ENCODE results near the gene GRPR. TPM values are rescaled to one million over a fixed set of nuclear protein-coding genes. Genes with fewer than 3 reads are reported as not detected.

The GRPR gene
- total RNA-seq, 1 experiment from 2014 or later, result 0.20 TPM

DNA sequence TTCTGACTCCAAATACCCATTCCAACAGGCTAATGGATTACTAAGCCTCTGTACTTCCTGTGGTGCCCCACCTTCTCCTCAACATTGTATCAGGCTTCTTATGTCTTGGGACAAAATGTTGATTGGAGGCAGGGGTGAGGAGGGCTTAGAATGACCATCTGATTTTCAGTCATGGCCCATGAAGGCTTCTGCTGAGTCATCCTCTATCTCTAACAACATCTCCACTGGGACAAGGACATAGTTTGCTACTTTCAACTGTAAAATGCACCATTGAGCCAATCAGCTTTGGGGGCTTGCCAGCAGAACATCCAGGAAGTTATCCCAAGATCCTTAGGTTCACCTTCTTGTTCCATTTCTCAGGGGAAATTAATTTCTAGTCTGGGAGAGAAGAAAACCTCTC, 73.5 kb downstream of the GRPR start:
- H3K27me3 ChIP-seq, result no peaks in the 10 kb centered on the region
- no peak overlapping the region for H3K4me3 ChIP-seq
- no peaks in the 10 kb centered on the region for H3K36me3 ChIP-seq
- no peak for DNase-seq
- H3K9me3 ChIP-seq, result no peaks in the 10 kb centered on the region

GRCh38 chrX:16199343-16199742, 76.0 kb downstream of the GRPR start:
- Histone ChIP-seq H3K27me3 (no peaks in the 10 kb centered on the region), H3K9me3 (no peaks in the 10 kb centered on the region), H3K36me3 (no peaks in the 10 kb centered on the region), H3K4me3 (no peak overlapping the region)
- no peak for DNase-seq

GRCh38 chrX:16202943-16203342, 79.6 kb downstream of the GRPR start:
- no peak for DNase-seq
- no peaks in the 10 kb centered on the region for H3K27me3 ChIP-seq
- no peaks in the 10 kb centered on the region for H3K9me3 ChIP-seq
- no peaks in the 10 kb centered on the region for H3K36me3 ChIP-seq
- no peak overlapping the region for H3K4me3 ChIP-seq

Other genes with a start within 250 kb of the GRPR start
- not detected in 2 replicates for gene MAGEB17, start 43.9 kb downstream of the GRPR start, total RNA-seq (2014; rRNA removed; shearing (Covaris generic); ENCODE audit: low replicate concordance)